Caki2 (cell line): ENCODE measurements around the gene CFAP298. TPM values are rescaled to one million over a fixed set of nuclear protein-coding genes. Genes with fewer than 3 reads are reported as not detected.
"Not testable (repeated sequence)": the region's sequence is repeated elsewhere in the genome, so short reads cannot be mapped to it uniquely, and the experiment has no call there.

ENCODE experiments used
- DNase-seq: peaks from one replicate; pipeline ENCODE4 v3.0.0-alpha.2; 2015; ENCODE audit warnings: low read depth
- in situ Hi-C: cut with HindIII; loops from 2 replicates; pipeline ENCODE4 v1.10.0; 2016; ENCODE audit warnings: low sequenced_read_pairs, low pct_unique_long_range_greater_than_20kb, mixed read lengths
- total RNA-seq: library from RNA; depleted of rRNA; stranded (reverse); fragments of >200 nt; shearing (Covaris generic); gene quantifications from 2 replicates; pipeline ENCODE4 v1.2.3, GENCODE V29; 2014; ENCODE audit warnings: low replicate concordance; rRNA removed

The CFAP298 gene, protein sequence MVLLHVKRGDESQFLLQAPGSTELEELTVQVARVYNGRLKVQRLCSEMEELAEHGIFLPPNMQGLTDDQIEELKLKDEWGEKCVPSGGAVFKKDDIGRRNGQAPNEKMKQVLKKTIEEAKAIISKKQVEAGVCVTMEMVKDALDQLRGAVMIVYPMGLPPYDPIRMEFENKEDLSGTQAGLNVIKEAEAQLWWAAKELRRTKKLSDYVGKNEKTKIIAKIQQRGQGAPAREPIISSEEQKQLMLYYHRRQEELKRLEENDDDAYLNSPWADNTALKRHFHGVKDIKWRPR
- total RNA-seq, result 51.9 and 78.0 TPM in 2 replicates

DNA sequence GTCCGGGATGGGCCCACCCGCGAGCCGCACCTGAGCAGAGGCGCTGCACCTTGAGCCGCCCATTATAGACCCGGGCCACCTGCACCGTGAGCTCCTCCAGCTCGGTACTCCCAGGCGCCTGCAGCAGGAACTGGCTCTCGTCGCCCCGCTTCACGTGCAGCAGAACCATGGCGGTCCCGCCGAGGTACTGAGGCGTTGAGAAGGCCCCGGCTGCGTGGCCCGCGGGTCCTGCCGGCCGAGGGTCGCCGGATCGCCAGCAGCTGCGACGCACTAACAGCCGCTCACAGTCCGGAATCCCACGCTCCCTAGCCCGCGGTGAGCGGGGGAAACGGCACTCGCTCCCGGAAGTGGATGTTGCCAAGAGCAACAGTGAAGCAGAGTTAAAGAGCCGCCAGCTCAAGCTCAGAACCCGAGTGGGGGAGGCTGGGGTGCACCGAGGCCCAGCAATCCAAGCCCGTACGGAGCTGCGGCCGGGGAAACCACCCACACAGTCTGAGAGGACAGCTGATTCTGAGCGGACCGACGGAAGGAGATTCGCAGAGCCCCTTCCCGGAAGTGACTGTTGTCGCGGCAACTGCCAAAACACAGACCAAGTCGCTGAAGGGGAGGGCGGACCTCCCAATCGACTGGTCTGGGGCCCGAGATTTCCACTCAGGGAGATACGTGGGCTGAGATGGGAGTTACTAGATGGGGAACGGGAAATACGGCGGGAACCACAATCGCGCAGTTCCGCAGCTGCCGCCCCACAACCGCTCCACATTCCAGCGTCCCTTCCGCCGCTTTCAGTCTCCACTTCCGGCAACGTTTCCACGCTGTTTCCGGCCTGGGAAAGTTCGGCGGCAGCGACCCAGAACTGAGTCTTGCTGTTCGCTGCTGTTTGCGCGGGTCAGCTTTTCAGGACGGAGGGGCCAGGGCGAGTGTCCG is at the start of gene CFAP298:
TSS of gene CFAP298 (minus strand) at position 303 of the 924 bp plus-strand sequence. CDS start at position 169, 134 bp downstream.
- in situ Hi-C loops, result no loop called here
- peak; percentile 92 for DNase-seq

DNA sequence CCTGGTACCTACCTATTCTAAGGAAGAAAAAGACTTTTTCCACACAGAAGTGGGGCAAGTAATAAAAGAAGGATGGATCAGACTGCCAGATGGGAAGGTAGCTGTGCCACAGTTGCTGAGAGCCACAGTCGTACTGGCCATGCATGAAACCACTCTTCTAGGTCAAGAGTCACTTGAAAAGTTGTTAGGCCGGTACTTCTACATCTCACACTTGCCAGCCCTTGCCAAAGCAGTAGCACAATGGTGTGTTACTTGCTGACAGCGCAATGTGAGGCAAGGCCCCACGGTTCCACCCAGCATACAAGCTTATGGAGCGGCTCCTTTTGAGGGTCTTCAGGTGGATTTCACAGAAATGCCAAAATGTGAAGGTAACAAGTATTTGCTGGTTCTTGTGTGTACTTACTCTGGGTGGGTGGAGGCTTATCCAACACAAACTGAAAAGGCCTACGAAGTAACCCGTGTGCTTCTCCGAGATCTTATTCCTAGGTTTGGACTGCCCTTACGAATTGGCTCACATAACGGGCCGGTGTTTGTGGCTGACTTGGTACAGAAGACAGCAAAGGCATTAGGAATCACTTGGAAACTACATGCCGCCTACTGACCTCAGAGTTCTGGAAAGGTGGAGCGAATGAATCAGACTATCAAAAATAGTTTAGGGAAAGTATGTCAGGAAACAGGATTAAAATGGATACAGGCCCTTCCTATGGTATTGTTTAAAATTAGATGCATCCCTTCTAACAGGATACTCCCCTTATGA is 49.0 kb upstream of the CFAP298 start:
- DNase-seq, in situ Hi-C loops: not testable (repeated sequence)

DNA sequence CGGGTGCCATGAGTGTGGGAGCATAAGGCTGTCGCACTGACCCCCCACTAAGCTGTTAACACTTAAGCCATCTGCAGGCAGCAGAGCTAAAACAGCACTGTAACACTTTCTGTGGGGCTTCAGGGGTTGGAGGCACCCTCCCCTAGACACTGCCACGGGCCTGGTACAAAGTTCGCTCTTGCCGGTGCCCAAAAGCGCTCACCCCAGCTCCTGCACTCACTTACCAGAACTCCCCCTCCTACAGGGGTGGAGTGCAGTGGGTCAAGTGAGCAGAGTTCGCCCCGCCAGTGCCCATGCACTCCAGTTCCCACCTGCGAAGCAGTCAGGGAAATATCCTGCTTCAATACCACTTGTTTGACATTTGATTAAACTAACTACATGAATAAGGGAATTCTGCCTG is 46.3 kb upstream of the CFAP298 start:
- in situ Hi-C loops, result no loop called here
- DNase-seq, result no peak

DNA sequence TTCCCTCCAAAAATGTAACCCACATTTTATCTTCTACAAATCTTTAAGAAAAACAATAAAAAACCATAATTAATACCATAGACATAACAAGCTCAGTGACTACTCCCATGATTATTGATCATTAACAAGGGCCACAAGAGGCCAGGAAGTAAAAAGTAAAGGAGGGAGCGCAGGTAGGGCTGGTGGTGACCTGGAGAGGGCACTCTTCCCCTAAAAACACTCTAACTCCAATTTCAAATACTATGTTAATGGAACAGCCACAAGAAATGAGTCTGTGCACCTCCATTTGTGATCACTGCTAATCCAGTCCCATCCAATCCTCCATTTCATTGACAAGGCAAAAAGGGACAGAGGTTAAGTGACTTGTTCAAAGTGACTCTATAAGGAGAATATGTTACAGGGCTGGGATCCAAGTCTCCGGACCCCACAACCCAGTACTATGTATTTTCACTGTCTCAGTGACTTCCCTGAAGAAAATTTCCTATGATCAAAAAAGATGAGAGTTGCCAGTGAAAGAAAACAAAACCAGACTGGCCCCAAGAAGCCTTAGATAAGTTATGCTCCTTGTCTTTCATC is 41.2 kb upstream of the CFAP298 start:
- in situ Hi-C loops, result no loop called here
- DNase-seq, result peak; percentile 22

DNA sequence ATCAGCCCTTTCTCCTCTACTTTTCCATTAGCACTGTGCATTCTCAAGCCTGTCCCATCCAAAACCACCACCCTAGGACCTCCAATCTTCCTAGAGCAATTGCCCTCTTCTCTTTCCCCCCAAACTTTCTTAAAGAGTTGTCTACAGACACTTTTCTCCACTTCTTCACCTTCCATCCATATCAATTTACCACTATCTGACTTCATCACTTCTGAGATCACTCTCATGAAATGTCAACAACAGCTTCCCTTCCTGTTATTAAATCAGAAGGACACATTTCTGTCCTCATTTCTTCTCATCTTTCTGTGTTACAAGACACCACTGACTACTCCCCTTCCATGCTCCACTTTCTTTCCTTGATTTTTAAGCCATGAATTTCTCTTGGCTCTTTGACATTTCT is 36.0 kb upstream of the CFAP298 start:
- in situ Hi-C loops, result no loop called here
- no peak for DNase-seq

DNA sequence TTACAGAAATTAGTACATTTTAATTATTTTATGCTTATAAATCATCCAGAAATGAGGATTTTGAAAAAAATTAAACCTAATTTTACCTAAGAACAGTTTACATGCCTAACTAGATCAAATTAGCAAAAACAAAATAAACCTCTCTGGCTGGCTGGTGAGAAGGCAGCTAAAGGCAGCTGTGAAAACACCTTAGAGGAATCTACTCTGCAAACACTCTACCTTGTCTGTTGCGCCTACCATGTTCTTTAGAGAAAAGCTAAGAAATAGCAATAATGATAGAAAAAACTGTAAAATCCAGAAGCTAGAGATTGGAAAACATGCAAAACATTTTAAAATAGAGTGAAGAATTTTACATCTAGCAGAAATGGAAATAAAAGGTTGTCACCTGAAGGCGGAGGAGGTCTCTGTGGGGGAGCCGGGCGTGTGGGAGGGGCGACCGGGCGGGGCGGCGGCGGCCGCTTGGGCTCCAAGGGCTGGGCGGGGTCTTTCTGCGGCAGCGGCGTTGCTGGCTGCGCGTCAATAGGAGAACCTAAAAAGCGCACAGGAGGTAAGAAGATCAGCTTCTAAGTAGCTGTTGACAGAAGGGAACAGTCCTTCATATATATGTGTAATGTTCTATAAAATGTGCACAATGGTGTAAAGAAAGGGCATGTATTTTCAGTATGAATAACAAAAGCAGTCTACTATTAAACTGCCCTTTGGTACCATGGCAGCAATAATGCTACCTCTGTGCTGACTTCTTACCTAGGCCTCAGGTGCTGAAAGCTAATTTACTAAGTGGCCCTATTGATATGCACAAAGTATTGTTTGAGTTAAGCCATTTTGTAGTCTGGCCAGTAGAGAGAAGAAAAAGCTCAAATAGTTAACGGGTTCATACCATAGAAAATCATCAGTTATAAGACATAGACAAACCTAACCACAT is 33.3 kb upstream of the CFAP298 start:
- in situ Hi-C loops, result no loop called here

DNA sequence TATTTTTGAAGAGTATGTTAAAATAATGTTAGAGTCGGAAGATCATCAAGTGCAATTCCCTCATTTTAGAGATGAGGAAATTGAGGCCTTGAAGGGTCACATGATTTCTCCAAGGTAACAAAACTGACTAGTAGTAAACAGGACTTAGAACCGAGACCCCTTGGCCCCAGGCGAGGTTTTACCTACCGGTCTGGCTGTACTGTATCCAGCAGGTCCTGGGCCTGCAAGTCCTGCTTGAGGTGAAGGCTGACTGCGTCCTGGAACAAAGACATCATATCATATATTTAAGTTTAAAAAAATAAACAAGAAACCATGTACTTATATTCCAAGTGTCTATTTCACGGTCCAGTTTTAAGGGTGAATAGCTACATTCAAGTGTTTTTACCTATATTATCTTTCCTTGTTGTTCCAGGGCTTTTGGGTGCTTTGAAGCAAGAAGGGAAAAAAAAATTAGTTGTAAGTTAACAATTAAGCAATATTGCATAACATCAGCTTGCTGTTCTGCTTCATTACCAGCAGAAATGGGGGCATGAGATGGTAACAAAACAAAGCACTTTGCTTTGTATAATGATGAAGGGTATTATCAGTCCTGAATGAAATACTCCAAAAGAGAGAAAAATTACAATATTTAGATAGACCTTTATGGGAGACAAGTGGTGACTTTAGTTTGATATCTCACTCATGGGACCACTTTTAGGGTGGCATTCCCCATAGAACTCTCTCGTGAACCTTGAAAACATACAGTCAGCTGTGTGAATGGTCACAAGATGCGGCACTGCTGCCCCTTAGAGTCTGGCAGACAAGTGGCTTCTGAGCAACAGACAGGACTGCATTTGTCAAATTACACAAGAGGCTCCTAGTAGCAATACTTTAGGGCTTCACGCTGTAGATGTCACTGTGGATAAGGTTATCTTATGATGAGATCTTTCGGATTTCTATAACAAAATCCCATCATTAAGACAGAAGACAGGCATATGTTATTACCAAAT is 29.8 kb upstream of the CFAP298 start:
- DNase-seq, result peak; percentile 53
- in situ Hi-C loops, result no loop called here

More for the DNA sequence above, 33.3 kb upstream of the CFAP298 start:
- DNase-seq, result no peak

DNA sequence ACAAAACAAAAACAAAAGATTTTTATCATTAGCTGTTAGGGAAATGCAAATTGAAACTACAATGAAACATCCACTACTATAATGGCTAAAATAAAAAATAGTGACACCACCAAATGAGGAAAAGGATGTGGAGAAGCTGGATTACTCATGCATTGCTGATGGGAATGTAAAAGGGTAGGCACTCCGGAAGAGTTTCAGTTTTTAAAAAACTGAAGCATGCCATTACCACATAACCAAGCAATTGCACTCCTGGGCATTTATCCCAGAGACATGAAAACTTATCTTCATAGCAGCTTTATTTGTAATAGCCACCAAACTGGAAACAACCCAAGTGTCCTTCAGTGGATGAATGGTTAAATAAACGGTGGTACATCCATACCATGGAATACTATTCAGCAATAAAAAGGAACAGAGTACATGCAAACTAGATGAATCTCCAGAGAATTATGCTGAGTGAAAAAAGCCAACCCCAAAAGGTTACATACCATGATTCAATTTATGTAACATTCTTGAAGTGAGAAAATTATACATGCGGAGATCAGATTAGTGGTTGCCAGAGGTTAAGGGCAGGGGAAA is 14.5 kb upstream of the CFAP298 start:
- in situ Hi-C loops, result no loop called here
- DNase-seq, result no peak

DNA sequence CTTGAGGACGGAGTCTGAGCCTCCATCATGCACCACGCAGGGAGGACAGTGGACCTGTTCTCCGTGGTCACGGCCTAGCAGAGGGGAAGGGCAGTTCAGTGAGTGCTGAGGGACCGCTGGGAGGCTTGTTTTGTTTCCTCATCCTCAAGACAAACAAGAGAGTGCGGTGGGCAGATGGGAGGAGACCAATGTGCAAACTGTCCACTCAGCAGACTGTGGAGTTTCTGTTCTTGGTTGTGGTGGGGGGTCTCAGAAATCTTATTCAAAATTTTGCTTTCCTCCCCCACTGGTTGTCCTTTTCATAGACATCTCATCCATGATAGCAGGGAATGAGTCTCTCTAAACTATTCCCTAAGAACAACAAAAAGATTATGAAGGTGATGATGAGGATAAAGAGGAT is 6.0 kb upstream of the CFAP298 start:
- in situ Hi-C loops, DNase-seq: not testable (repeated sequence)

DNA sequence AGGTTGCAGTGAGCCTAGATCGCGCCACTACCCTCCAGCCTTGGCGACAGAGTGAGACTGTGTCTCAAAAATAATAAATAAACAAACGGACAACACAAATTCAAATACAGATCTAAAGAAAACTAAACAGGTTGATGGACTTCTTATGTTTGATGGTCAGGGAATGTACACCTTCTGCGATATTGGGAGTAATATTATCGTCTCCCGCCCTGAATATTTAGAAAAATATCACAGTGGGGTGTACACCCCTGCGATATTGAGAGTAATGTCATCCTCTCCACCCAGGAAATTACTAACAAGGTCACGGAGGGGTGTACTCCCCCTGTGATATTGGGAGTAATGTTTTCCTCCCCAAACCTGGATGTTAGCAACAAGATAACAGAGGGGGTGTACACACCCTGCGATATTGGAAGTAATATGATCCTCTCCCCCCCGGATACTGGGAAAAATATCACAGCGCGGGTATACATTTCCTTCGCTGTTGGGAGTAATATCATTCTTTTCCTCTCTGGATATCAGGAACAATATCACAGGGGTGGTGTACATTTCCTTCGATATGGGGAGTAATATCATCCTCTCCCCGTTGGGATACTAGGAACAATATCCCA is 1.4 kb upstream of the CFAP298 start:
- no peak for DNase-seq
- in situ Hi-C loops, result no loop called here

DNA sequence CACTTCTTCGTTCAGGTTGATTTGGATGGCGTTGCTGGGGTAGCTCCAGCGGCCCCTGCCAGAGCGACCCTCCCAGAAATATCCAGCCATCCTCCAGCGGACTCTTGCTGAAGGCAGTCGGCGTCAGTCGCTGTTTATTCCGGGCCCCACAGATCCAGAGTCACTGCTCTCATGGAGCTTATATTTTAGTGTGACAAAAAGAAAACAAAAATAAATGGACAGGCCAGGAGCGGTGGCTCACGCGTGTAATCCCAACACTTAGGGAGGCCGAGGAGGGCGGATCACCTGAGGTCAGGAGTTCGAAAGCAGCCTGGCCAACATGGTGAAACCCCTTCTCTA is 791 bp upstream of the CFAP298 start:
- in situ Hi-C loops, result no loop called here

DNA sequence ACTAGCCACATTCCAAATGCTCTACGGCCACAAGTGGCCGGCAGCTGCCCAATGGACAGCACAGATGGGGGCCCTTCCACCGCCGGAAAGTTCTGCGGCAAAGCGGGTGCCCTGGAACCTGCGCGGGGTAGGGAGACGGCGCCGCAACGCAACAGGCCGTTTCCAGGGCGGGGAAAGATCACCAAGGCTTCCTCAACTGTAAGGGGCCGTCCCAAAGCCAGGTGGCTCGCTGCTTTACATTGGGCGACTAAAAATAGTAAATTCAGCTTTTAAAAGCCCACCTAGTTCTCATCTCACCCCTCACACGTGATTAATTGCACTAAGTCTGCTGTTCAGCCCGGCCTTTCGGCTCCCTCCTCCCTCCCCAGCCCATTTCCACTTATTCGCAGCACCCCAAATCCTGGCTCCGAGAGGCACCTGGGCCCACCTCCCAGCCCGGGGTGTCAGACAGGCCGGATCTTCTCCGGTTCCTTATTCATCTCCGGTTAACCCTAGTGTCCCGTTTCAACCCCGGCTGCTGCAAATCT is 643 bp downstream of the CFAP298 start:
- DNase-seq, result peak; percentile 10

More for the DNA sequence above, 791 bp upstream of the CFAP298 start:
- DNase-seq, result no peak

DNA sequence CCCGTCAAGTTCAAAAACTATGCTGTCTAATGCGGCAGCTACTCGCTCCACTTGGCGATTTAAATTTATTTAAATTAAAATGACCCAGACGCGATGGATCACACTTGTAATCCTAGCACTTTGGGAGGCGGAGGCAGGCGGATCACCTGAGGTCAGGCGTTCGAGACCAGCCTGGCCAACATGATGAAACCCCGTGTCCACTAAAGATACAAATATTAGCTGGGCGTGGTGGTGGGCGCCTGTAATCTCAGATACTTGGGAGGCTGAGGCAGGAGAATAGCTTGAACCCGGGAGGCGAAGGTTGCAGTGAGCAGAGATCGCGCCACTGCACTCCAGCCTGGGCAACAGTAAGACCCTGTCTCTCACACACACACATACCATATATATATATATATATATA is 1.2 kb downstream of the CFAP298 start:
- DNase-seq, in situ Hi-C loops: not testable (repeated sequence)

More for the DNA sequence above, 643 bp downstream of the CFAP298 start:
- in situ Hi-C loops, result no loop called here

DNA sequence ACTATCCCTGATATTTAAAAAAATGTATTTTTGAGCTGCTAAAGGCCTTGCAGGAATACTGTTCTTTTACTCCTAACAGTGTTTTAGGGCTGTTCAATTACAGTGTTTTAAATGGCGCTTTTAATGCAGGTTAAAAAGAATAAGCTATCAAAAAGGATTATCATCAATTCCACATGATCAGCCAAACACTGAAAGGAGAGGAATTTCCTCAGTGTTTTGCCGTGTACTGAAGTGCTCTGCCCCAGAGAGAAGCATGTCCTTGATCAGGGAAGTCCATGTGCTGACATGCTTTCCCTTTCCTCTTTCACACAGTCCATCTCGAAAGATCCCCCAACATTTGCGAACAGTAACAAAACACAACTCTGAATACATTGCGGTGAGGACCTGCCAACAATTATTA is 3.3 kb downstream of the CFAP298 start:
- in situ Hi-C loops, result no loop called here
- DNase-seq, result no peak

DNA sequence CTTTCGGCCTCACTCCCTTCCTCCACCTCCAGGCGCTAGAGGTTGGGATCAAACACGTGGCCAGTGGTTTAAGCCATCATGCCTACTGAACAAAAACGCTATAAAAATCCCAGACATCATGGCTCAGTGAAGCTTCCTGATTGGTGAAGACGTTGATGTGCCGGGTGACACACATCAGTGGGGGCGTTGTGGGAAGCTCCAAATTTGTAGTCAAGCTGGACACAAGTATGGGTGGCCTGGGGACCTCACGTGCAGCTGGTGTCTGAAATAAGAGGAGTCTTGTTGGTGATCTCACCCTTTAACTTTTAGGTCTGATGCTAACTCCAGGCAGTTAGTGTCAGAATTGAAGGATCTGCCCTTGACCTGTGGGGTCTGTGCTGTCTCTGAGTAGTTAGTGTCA is 6.7 kb downstream of the CFAP298 start:
- in situ Hi-C loops, result no loop called here
- DNase-seq, result no peak
